Body of pancreas (tissue), 4 donors: ENCODE measurements around the gene C11orf58.

Experiments
- POLR2A ChIP-seq, 3 donors: fragments of 450-650 bp; IDR thresholded peaks; one replicate each; pipeline ENCODE4 v1.6.1; 2016; ENCODE audit warnings: antibody characterized with exemption in 3 of 3, mild to moderate bottlenecking in 2 of 3
- TF ChIP-seq, protein P1 (sequence below), 7 experiments: fragments of 450-650 bp in 4 of 7; fragments of 200-600 bp in 3 of 7; sonication (generic) in 3 of 7; IDR thresholded peaks; one replicate each; pipeline ENCODE4 v1.5.1; 2016 to 2019; ENCODE audit warnings: antibody characterized with exemption in 7 of 7

DNA sequence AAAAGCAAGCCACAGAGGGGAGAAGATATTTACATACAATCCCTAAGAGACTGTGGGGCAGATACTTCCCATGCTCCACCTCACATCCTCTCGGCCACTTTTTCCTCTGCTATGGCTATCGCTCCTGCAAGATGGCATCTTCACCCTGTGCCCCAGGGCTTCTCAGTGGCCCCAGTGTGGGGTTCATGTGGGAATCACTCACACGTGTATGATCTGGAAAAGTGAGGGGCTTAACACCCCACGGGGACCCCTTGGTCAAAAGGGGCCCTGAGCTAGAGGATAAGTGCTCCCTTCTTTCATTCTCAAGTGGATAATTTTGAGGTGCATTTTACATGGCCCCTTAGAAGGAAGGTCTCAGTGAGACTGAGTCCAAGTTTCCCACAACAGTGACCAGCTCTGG lies 28.7 kb downstream of the C11orf58 start:
- TF ChIP-seq, protein P1, sequence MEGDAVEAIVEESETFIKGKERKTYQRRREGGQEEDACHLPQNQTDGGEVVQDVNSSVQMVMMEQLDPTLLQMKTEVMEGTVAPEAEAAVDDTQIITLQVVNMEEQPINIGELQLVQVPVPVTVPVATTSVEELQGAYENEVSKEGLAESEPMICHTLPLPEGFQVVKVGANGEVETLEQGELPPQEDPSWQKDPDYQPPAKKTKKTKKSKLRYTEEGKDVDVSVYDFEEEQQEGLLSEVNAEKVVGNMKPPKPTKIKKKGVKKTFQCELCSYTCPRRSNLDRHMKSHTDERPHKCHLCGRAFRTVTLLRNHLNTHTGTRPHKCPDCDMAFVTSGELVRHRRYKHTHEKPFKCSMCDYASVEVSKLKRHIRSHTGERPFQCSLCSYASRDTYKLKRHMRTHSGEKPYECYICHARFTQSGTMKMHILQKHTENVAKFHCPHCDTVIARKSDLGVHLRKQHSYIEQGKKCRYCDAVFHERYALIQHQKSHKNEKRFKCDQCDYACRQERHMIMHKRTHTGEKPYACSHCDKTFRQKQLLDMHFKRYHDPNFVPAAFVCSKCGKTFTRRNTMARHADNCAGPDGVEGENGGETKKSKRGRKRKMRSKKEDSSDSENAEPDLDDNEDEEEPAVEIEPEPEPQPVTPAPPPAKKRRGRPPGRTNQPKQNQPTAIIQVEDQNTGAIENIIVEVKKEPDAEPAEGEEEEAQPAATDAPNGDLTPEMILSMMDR (IDR thresholded peaks at IDR 0.05) = no peak
- TF ChIP-seq POLR2A (IDR thresholded peaks at IDR 0.05) = no peak
